Small intestine (tissue), 7 donors: ENCODE measurements around the gene FBXO7. TPM values are rescaled to one million over a fixed set of nuclear protein-coding genes. Genes with fewer than 3 reads are reported as not detected.

Source experiments
- DNase-seq, 2 donors: peaks; one replicate each; pipeline versions ENCODE4 v3.0.0 to v3.0.0-alpha.2; 2013
- FAIRE-seq: peaks from 2 replicates; lab custom pipeline; 2012; peaks lifted over from hg19 to GRCh38; lab: Jason Lieb, UNC
- H3K27ac ChIP-seq, 3 donors: one replicate each; pipeline ENCODE4 v1.5.1; 2013; ENCODE audit warnings: low read length in 2 of 3, mild to moderate bottlenecking in 2 of 3, control low read depth in 1 of 3, inconsistent platforms in 1 of 3, low read depth in 1 of 3, moderate library complexity in 1 of 3
- H3K27me3 ChIP-seq, 3 donors: one replicate each; pipeline ENCODE4 v1.6.1; 2013; ENCODE audit warnings: low read length in 3 of 3, inconsistent platforms in 1 of 3; ENCODE audit not compliant: control insufficient read depth in 3 of 3, insufficient read depth in 3 of 3
- H3K36me3 ChIP-seq, 3 donors: one replicate each; pipeline ENCODE4 v1.6.1; 2013; ENCODE audit warnings: low read length in 3 of 3, inconsistent platforms in 1 of 3, low read depth in 1 of 3, mild to moderate bottlenecking in 1 of 3, moderate library complexity in 1 of 3; ENCODE audit not compliant: control insufficient read depth in 3 of 3, insufficient read depth in 2 of 3
- H3K4me1 ChIP-seq, 3 donors: one replicate each; pipeline ENCODE4 v1.6.1; 2013; ENCODE audit warnings: low read length in 2 of 3, inconsistent platforms in 1 of 3, low read depth in 1 of 3, mild to moderate bottlenecking in 1 of 3, moderate library complexity in 1 of 3; ENCODE audit not compliant: control insufficient read depth in 3 of 3, insufficient read depth in 2 of 3
- H3K4me3 ChIP-seq, 3 donors: one replicate each; pipeline ENCODE4 v1.5.1; 2013; ENCODE audit warnings: low read length in 3 of 3, control low read depth in 1 of 3, inconsistent platforms in 1 of 3, low read depth in 1 of 3, mild to moderate bottlenecking in 1 of 3, moderate library complexity in 1 of 3
- H3K9me3 ChIP-seq, 2 donors: one replicate each; pipeline ENCODE4 v1.6.1; 2013; ENCODE audit warnings: low read depth in 1 of 2, low read length in 1 of 2; ENCODE audit not compliant: control insufficient read depth in 2 of 2, insufficient read depth in 1 of 2
- WGBS, 3 donors: extraction: QIAGEN DNeasy Blood & Tissue Kit; methylation state at CpG; one replicate each; pipeline ENCODE4 v1.1.7; 2013; 5-methylcytosine and 5-hydroxymethylcytosine counted together
- polyA plus RNA-seq, 4 donors: library from polyadenylated mRNA; stranded (reverse) in 3 of 4; unstranded in 1 of 4; fragments of 200-250 nt in 3 of 4; fragments of 120-200 nt in 1 of 4; gene quantifications; one replicate each; pipeline versions ENCODE4 v1.2.1 to v1.2.3, GENCODE V29; 2013
- donor health status: healthy with polysubstance abuse.
- donor health status: control.
- donor health status: control.
- donor health status: Bipolar disorder and iron deficiency.
- donor health status: healthy.

The FBXO7 gene
- polyA plus RNA-seq, 4 donors, result 61.6 to 100 (median 84.8) TPM

GRCh38 chr22:32462452-32462851 lies 12.2 kb upstream of the FBXO7 start:
- FAIRE-seq (no peak), DNase-seq (no peak)
- H3K27ac ChIP-seq, result no peak overlapping the region
- 50 to 70% (median 58%) methylated on average over 3 of the region's 3 CpGs for WGBS, 3 donors
- no peaks in the 10 kb centered on the region for H3K4me1 ChIP-seq
- no peak overlapping the region for H3K4me3 ChIP-seq
- H3K9me3 ChIP-seq, result no peaks in the 10 kb centered on the region
- H3K27me3 ChIP-seq, result peaks cover 0 to 3% (median 3%) of the 10 kb centered on the region in 3 donors
- H3K36me3 ChIP-seq, result no peaks in the 10 kb centered on the region

DNA sequence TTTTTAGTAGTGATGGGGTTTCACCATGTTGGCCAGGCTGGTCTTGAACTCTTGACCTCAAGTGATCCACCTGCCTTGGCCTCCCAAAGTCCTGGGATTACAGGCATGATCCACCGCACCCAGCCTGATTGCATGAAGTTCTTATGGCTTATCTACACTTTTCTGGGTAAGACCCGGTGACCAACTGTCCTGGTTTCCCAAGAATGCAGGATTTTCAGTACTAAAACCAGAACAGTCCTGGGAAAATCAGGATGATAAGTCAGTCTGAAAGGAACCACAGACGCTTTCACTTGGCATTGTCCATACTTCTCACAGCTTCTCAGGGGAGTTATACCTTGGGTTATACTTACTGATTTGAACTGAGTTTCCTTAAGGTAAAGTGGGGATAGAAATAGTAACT lies 8.9 kb upstream of the FBXO7 start:
- DNase-seq (no peak), FAIRE-seq (no peak)
- Histone ChIP-seq H3K27me3 (peaks cover 0 to 3% (median 0%) of the 10 kb centered on the region in 3 donors), H3K9me3 (no peaks in the 10 kb centered on the region), H3K27ac (no peak overlapping the region), H3K4me1 (no peaks in the 10 kb centered on the region), H3K4me3 (no peak overlapping the region), H3K36me3 (no peaks in the 10 kb centered on the region)
- 74 to 88% (median 86%) methylated on average over 3 of the region's 3 CpGs for WGBS, 3 donors

GRCh38 chr22:32466496-32466895 lies 8.1 kb upstream of the FBXO7 start:
- no peaks in the 10 kb centered on the region for H3K36me3 ChIP-seq
- no peak for DNase-seq
- peaks cover 0 to 3% (median 0%) of the 10 kb centered on the region in 3 donors for H3K27me3 ChIP-seq
- no peak for FAIRE-seq
- H3K4me3 ChIP-seq, result no peak overlapping the region
- H3K27ac ChIP-seq, result no peak overlapping the region
- H3K9me3 ChIP-seq, result no peaks in the 10 kb centered on the region
- H3K4me1 ChIP-seq, result no peaks in the 10 kb centered on the region
- WGBS, 3 donors, result 69 to 79% (median 75%) methylated on average over 8 of the region's 8 CpGs

- peak in 1 of 2 donors; percentile 6 for DNase-seq
- no peak for FAIRE-seq
- 44 to 61% (median 60%) methylated on average over 6 of the region's 6 CpGs for WGBS, 3 donors
- H3K27me3 ChIP-seq, result peaks cover 0 to under 1% (median 0%) of the 10 kb centered on the region in 3 donors
- no peaks in the 10 kb centered on the region for H3K9me3 ChIP-seq
- H3K36me3 ChIP-seq, result no peaks in the 10 kb centered on the region
- no peak overlapping the region for H3K4me3 ChIP-seq
- no peak overlapping the region for H3K27ac ChIP-seq
- H3K4me1 ChIP-seq, result peaks cover 2 to 7% (median 3%) of the 10 kb centered on the region in 3 donors
These were observed 4.8 kb upstream of the FBXO7 start for GRCh38 chr22:32469799-32470212.

GRCh38 chr22:32473388-32473952 lies 1.1 kb upstream of the FBXO7 start:
- WGBS, 3 donors, result 11 to 33% (median 13%) methylated on average over 6 of the region's 6 CpGs
- Histone ChIP-seq H3K27ac (peak overlapping the region; percentile 96 to 100 (median 99)), H3K36me3 (no peaks in the 10 kb centered on the region), H3K9me3 (no peaks in the 10 kb centered on the region), H3K27me3 (no peaks in the 10 kb centered on the region), H3K4me1 (peaks cover 2 to 7% (median 7%) of the 10 kb centered on the region in 3 donors), H3K4me3 (peak overlapping the region in 2 of 3 donors; percentile 82 to 84)
- FAIRE-seq, result no peak
- peak; percentile 77 to 78 for DNase-seq

GRCh38 chr22:32475468-32476010 lies 928 bp downstream of the FBXO7 start:
- Histone ChIP-seq H3K4me3 (peak overlapping the region; percentile 82 to 92 (median 84)), H3K27ac (peak overlapping the region; percentile 96 to 100 (median 99)), H3K27me3 (no peaks in the 10 kb centered on the region), H3K4me1 (peaks cover 2 to 10% (median 7%) of the 10 kb centered on the region in 3 donors), H3K9me3 (no peaks in the 10 kb centered on the region), H3K36me3 (peaks cover 0 to 2% (median 2%) of the 10 kb centered on the region in 3 donors)
- WGBS, 3 donors, result 0 to 1% (median 0%) methylated on average over 17 of the region's 17 CpGs
- FAIRE-seq (no peak), DNase-seq (peak in 1 of 2 donors; percentile 51)

DNA sequence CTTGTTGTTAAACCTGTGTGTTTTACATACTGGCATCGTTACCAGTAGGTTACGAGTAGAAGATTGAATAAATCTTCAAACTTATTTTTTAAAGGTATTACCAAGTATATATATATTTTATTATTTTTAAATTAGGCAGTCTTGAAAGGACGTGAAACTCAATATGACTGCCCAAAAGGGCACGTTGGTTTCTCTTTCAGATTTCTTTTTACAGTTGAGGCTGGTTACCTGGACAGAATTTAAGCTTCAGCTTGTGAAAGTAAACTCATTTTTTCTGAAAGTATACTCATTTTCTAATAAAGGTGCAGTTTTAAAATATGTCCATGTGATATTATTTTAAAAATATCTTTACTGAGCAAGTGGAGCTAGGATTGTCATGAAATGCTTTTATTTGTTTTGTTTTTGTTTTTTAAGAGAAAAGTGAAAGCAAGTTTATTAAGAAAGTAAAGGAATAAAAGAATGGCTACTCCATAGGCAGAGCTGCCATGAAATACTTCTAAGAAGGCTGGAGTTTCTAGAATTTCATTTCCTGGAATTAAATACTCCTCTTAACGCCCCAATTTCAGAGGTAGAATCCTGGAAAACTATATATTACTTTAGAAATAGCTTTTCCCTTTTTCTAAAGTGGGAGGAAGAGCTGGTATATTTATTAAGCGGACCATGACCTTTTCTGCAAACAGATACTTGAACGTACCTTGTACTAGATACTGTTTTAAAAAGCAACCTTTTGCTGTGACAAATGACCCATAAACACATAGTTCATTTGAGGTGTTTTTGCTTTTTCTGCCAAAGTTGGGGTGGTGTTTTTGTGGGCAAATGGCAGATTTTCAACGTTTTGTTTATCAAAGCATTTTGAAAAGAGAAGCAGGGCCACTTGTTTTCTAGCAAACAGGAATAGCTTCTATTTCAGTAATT lies 1.9 kb downstream of the FBXO7 start:
- peaks cover 2 to 10% (median 7%) of the 10 kb centered on the region in 3 donors for H3K4me1 ChIP-seq
- DNase-seq (peak; percentile 38 to 45), FAIRE-seq (no peak)
- H3K27me3 ChIP-seq, result no peaks in the 10 kb centered on the region
- peaks cover 0 to 5% (median 4%) of the 10 kb centered on the region in 3 donors for H3K36me3 ChIP-seq
- 2 to 12% (median 6%) methylated on average over 8 of the region's 8 CpGs for WGBS, 3 donors
- no peaks in the 10 kb centered on the region for H3K9me3 ChIP-seq
- H3K27ac ChIP-seq, result peak overlapping the region in 1 of 3 donors; percentile 96
- peak overlapping the region in 2 of 3 donors; percentile 36 to 82 for H3K4me3 ChIP-seq

DNA sequence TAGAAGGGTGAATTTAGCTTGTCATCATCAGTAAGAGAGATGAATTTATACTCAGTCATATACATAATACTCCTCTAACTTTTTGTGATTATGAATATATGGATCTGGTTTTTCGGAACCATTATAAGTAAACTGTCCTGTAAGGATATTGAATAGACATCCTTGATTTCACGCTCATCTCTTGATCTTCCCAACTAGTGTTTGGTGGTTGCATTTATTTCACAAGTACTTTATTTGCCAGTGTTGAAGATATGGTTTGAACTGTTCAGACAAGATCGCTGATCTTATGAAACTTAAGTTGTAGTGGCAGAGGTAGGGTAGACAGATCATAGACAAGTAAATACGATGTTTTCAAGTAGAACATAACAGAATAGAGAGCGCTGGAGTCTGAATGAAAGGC lies 3.0 kb downstream of the FBXO7 start:
- no peak overlapping the region for H3K4me3 ChIP-seq
- no peaks in the 10 kb centered on the region for H3K27me3 ChIP-seq
- no peaks in the 10 kb centered on the region for H3K9me3 ChIP-seq
- no peak for DNase-seq
- FAIRE-seq, result no peak
- no peak overlapping the region for H3K27ac ChIP-seq
- WGBS, 3 donors, result 85 to 89% (median 86%) methylated on average over 5 of the region's 5 CpGs
- H3K36me3 ChIP-seq, result peaks cover 0 to 5% (median 4%) of the 10 kb centered on the region in 3 donors
- peaks cover 2 to 10% (median 7%) of the 10 kb centered on the region in 3 donors for H3K4me1 ChIP-seq
